ENCODE measurements around the gene UBAP2.

GRCh38 chr9:33931326-33931725, 117.4 kb downstream of the UBAP2 start:
- TF ChIP-seq, protein P1, sequence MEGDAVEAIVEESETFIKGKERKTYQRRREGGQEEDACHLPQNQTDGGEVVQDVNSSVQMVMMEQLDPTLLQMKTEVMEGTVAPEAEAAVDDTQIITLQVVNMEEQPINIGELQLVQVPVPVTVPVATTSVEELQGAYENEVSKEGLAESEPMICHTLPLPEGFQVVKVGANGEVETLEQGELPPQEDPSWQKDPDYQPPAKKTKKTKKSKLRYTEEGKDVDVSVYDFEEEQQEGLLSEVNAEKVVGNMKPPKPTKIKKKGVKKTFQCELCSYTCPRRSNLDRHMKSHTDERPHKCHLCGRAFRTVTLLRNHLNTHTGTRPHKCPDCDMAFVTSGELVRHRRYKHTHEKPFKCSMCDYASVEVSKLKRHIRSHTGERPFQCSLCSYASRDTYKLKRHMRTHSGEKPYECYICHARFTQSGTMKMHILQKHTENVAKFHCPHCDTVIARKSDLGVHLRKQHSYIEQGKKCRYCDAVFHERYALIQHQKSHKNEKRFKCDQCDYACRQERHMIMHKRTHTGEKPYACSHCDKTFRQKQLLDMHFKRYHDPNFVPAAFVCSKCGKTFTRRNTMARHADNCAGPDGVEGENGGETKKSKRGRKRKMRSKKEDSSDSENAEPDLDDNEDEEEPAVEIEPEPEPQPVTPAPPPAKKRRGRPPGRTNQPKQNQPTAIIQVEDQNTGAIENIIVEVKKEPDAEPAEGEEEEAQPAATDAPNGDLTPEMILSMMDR (IDR thresholded peaks at IDR 0.05): no peak
- TF ChIP-seq POLR2AphosphoS5 (IDR thresholded peaks at IDR 0.05): no peak

Data from suprapubic skin (tissue), 3 donors.